ENCODE results near the gene ALDOA.

ALDOA gene

DNA sequence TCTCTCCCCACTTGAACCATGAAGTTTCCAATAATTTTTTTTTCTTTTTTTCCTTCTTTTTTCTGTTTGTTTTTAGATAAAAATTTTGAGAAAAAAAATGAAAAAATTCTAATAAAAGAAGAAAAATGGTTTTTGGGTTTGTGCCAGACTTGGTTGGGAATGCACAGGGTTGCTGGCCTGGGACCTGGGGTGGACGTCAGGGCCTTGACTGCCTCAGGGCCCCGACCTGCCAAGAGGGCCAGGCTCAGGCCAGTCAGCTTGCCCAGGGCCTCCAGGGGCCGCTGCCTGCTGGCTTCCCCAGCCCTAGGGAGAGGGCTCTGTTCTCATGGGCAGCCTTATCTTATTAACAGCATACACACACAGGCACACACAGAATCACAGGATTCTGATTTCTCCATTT is 19.7 kb downstream of the ALDOA start:
- H3K4me3 ChIP-seq (replicated peaks; ENCODE audit: low read depth, low read length): no peak overlapping the region
- no peak for DNase-seq (ENCODE audit: low read depth)
- TF ChIP-seq, protein P1, sequence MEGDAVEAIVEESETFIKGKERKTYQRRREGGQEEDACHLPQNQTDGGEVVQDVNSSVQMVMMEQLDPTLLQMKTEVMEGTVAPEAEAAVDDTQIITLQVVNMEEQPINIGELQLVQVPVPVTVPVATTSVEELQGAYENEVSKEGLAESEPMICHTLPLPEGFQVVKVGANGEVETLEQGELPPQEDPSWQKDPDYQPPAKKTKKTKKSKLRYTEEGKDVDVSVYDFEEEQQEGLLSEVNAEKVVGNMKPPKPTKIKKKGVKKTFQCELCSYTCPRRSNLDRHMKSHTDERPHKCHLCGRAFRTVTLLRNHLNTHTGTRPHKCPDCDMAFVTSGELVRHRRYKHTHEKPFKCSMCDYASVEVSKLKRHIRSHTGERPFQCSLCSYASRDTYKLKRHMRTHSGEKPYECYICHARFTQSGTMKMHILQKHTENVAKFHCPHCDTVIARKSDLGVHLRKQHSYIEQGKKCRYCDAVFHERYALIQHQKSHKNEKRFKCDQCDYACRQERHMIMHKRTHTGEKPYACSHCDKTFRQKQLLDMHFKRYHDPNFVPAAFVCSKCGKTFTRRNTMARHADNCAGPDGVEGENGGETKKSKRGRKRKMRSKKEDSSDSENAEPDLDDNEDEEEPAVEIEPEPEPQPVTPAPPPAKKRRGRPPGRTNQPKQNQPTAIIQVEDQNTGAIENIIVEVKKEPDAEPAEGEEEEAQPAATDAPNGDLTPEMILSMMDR (IDR thresholded peaks at IDR 0.05; ENCODE audit: low read length, missing control alignments): no peak

DNA sequence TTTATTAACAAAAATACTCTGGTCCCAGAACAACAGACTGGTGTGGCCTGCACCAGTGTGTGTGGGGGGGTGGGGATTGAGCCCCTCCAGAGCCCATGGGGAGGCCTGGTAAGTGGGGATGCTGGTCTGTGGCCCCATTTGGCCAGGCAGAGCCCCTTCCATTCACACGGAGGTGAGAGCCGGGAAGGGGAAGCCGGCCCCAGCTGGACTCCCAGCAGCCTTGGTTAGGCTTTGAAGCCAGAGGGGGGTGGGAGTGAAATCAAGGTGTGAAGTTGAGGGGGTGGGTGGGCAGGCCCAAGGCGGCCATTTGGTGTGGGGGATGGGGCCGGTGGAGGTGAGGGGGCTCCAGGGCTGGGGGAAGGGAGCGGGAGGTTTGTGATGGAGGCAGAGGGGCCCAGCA is 20.3 kb downstream of the ALDOA start:
- no peak for DNase-seq (ENCODE audit: low read depth)
- H3K4me3 ChIP-seq (replicated peaks; ENCODE audit: low read depth, low read length): no peak overlapping the region
- TF ChIP-seq, protein P1 (IDR thresholded peaks at IDR 0.05; ENCODE audit: low read length, missing control alignments): no peak

- no peak overlapping the region for H3K4me3 ChIP-seq (replicated peaks; ENCODE audit: low read depth, low read length)
- DNase-seq (ENCODE audit: low read depth): no peak
- TF ChIP-seq, protein P1 (IDR thresholded peaks at IDR 0.05; ENCODE audit: low read length, missing control alignments): no peak
These were observed 21.0 kb downstream of the ALDOA start for GRCh38 chr16:30086291-30087140.

DNA sequence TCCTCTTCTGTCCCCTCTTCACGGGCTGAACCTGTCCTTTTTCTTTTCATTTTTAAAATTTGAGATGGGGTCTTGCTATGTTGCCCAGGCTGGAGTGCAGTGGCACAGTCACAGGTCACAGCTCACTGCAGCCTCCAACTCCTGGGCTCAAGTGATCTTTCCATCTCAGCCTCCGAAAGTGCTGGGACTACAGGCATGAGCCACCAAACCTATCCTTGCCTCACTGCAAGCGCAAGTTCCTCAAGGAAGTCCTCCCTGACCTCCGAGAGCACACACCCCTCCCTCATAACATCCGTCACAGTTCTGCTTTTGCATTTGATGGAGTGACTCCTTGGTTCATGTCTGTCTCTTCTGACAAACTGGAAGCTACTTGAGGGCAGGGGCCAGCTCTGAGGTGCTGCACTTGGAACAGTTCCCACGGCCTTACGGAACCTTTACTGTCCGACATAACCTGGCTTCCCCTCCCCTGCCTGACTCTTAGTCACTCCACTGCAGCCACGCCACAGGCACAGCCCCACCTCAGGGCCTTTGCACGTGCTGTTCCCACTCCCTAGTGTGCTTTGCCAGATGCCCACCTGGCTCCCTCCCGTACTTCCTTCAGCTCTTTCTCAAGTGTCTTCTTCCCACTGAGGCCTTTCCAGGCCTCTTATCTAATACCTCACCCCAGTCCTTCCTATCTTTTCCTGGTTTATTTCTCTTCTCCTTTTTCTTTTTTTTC is 21.8 kb downstream of the ALDOA start:
- H3K4me3 ChIP-seq (replicated peaks; ENCODE audit: low read depth, low read length): no peak overlapping the region
- TF ChIP-seq, protein P1 (IDR thresholded peaks at IDR 0.05; ENCODE audit: low read length, missing control alignments): no peak
- DNase-seq (ENCODE audit: low read depth): no peak

GRCh38 chr16:30088237-30088831 is 22.8 kb downstream of the ALDOA start:
- TF ChIP-seq, protein P1 (IDR thresholded peaks at IDR 0.05; ENCODE audit: low read length, missing control alignments): no peak

DNA sequence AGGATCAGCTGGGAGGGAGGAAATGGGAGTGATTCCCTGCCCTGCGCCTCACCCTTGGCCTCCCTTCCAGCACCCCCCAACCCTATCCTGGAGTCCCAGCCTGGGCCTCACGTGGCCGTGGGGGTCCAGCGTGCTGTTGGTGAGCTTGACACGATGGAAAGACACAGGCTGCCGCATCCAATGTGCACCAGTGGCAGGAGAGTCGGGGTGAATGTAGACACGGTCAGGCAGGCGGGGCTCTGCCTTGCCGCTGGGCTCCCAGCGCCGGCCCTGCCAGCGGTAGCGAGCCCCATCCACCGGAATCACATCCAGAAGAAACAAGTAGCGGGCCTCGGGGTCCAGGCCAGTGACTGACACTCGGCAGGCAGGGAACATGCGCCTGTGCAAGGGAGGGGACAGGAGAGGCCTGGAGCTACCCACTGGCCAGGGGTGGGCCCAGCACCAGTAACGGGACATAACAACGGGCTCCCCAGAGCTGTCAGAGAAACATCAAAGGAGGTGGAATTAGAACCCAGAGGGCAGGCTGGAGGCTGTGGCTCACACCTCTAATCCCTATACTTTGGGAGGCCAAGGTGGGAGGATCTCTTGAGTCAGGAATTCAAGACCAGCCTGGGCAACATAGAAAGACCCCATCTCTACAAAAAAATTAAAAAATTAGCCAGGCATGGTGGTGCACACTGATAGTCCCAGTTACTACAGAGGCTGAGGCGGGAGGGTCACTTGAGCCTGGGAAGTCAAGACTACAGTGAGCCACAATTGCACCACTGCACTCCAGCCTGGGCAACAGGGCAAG is 23.5 kb downstream of the ALDOA start:
- H3K4me3 ChIP-seq (replicated peaks; ENCODE audit: low read depth, low read length): no peak overlapping the region
- TF ChIP-seq, protein P1 (IDR thresholded peaks at IDR 0.05; ENCODE audit: low read length, missing control alignments): no peak
- no peak for DNase-seq (ENCODE audit: low read depth)

More at GRCh38 chr16:30088237-30088831, 22.8 kb downstream of the ALDOA start:
- no peak overlapping the region for H3K4me3 ChIP-seq (replicated peaks; ENCODE audit: low read depth, low read length)
- no peak for DNase-seq (ENCODE audit: low read depth)

Data from fibroblast of pulmonary artery (primary cell).